ENCODE measurements around the gene DPP6.
A peak's percentile ranks its signal among the peaks of the same experiment; 100 is the strongest.

DPP6 gene

DNA sequence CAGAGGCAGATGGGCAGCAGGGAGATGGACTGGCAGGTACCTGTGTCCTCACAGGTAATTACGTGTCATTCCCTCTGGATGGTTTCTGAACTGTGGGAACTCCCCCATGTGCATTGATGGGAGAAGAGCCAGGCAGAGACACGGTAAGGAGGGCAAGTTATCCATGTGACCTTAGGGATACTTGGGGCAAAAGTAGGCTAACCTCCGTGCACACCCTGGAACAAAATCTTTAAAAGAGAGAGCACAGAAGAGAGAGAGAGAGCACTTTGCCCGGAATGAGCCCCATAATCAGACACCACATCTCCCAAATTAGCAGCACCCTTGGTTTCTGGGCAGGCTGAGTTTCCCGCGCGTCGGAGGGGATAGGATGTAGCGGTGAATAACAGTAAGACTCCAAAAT, 527.5 kb downstream of the DPP6 start:
- H3K4me3 ChIP-seq (ENCODE audit: low read depth, low read length), result no peak overlapping the region
- no peak for DNase-seq (ENCODE audit: low read depth)

DNA sequence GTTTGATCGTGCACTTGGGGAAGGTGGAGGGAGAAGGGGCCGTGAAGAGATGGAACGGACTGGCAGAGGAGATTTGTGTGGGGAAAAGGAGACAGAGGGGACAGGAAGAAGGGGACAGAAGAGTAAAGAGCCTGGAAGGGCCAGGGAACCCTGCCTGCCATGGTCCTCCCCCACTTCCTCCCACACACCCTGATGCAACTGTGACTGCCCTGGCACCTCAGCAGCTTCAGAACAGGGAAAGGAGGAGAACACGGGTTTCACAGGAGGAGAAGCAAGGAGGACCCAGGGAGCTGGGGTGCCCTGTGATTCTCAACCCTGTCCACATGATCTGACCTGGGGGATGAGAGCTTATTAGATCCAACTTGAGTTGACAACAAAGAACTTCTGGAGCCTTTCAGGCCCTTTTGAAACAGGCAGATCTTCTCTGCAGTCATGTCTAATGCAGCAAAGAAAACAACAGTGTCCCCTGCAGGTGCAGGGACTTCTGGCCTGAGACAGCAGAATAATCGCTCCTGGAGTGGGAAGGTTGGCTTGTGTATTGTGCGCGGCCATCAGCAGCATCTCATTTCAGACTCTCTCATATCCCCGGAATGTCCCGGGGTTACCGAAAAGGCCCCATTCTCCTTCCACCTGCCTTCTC, 529.2 kb downstream of the DPP6 start:
- DNase-seq (ENCODE audit: low read depth), result no peak
- TF ChIP-seq, protein P1, sequence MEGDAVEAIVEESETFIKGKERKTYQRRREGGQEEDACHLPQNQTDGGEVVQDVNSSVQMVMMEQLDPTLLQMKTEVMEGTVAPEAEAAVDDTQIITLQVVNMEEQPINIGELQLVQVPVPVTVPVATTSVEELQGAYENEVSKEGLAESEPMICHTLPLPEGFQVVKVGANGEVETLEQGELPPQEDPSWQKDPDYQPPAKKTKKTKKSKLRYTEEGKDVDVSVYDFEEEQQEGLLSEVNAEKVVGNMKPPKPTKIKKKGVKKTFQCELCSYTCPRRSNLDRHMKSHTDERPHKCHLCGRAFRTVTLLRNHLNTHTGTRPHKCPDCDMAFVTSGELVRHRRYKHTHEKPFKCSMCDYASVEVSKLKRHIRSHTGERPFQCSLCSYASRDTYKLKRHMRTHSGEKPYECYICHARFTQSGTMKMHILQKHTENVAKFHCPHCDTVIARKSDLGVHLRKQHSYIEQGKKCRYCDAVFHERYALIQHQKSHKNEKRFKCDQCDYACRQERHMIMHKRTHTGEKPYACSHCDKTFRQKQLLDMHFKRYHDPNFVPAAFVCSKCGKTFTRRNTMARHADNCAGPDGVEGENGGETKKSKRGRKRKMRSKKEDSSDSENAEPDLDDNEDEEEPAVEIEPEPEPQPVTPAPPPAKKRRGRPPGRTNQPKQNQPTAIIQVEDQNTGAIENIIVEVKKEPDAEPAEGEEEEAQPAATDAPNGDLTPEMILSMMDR (IDR thresholded peaks at IDR 0.05; ENCODE audit: control insufficient read depth, extremely low read depth, insufficient read depth), result no peak
- H3K4me3 ChIP-seq (ENCODE audit: low read depth, low read length), result no peak overlapping the region

More for the DNA sequence above, 527.5 kb downstream of the DPP6 start:
- TF ChIP-seq, protein P1 (IDR thresholded peaks at IDR 0.05; ENCODE audit: control insufficient read depth, extremely low read depth, insufficient read depth), result no peak

DNA sequence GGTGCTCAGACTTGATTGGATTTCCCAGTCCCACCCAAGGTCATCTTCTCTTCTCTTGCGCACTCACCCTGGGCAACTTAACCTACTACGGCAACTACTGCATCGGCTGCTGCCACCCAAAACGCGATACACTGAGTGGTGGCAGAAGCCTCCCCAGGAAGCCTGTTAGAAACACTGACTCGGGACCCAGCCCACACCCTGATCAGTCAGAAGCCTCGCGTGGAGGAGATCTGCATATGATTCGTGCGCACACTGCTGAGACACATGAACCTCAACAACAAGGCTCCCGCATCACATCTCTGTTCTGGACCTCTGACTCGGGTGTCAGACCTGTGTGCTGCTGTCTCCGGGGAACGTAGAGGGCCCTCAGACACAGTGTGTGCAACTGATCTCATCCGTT, 531.3 kb downstream of the DPP6 start:
- H3K4me3 ChIP-seq (ENCODE audit: low read depth, low read length), result no peak overlapping the region
- DNase-seq (ENCODE audit: low read depth), result no peak
- TF ChIP-seq, protein P1 (IDR thresholded peaks at IDR 0.05; ENCODE audit: control insufficient read depth, extremely low read depth, insufficient read depth), result no peak

DNA sequence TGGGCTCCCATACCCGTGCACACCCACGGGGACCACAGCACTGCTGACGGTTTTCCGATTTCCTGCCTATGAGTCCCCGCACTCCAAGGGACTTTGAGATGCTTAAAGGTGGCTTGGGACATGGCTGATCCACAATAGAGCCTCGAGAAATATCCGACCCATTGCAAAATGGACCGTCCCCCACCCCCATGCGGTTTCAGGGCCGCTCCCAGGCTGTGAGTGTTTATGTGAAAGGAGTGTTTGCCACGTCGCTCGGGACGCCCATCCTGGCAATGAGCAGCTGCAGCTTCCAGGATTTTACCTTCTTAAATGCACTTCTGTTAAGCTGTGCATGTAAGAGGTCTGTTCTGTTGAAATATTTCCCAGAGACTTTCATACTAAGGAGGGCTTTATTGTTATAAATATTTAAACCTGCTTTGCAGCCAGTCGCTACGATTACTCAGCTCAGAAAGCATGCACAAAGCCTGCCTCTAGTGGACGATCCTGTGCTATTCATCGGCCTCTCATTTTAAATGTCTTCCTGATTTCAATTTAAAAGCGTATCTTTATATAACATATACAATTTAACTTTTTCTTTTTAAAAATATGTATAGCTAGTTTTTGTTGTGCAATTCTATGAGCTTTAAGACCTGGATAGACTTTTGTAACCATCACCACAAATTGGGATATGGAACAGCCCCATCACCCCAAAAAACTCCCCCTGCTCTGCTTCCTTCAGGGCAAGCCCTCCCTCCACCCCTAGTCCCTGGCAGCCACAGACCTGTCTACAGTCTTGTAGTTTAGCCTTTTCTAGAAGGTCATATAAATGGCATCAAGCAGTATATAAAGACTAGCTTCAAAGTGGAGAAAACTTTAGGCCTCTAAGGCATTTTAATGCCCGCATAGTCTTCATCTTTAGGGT, 532.4 kb downstream of the DPP6 start:
- no peak for DNase-seq (ENCODE audit: low read depth)
- H3K4me3 ChIP-seq (ENCODE audit: low read depth, low read length), result no peak overlapping the region
- TF ChIP-seq, protein P1 (IDR thresholded peaks at IDR 0.05; ENCODE audit: control insufficient read depth, extremely low read depth, insufficient read depth), result peak; percentile 71

DNA sequence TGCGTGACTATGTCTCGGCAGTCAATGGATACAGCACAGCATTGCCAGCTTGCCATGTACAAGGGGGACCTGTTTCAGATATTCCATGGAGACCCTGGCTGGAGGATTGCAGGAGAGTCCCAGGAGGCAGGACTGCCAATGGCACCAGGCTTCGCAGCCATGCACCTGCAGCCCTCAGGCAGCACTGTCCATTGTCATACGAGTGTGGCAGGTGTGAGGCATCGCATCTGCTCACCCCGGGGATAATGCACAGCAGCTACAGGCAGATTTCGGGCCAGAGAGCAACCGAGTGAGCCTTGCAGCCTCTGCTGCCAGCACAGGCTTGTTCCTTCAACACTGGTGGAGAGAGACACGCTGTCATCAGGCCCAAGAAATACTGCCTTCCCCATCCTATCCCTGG, 535.6 kb downstream of the DPP6 start:
- no peak for DNase-seq (ENCODE audit: low read depth)
- TF ChIP-seq, protein P1 (IDR thresholded peaks at IDR 0.05; ENCODE audit: control insufficient read depth, extremely low read depth, insufficient read depth), result no peak
- no peak overlapping the region for H3K4me3 ChIP-seq (ENCODE audit: low read depth, low read length)

DNA sequence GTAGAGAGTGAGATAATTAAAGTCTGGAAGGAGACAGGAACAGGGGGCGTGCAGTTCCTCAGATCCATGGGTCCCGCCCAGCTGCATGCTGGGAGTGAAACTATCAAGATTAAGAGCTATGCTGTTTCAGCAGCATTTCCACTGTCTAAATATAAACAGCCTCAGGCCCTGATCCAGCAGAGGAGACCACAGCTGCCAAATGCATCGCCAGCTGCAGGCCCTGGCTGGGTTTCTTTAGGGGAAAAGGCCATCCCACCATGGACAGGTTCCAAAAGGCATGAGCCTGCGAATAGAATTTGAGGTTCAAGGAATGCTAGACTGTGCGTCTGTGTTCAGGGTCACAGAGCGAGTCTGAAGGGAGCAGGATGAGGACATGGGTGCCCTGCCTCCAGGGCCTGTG, 539.3 kb downstream of the DPP6 start:
- no peak for DNase-seq (ENCODE audit: low read depth)
- H3K4me3 ChIP-seq (ENCODE audit: low read depth, low read length), result no peak overlapping the region
- TF ChIP-seq, protein P1 (IDR thresholded peaks at IDR 0.05; ENCODE audit: control insufficient read depth, extremely low read depth, insufficient read depth), result no peak

Measured in LNCaP clone FGC (cell line).